Measurements from ENCODE around the gene PEX13.

PEX13 gene

GRCh38 chr2:61017556-61018317, at the start of gene PEX13, which contains the start of gene PUS10:
Gene PEX13 (plus strand): TSS chr2:61017720. CDS start chr2:61017760, 40 bp downstream.
Gene PUS10 (minus strand): TSS chr2:61018255. CDS start chr2:61011890, 6,365 bp downstream.
- no peak for DNase-seq (ENCODE audit: low read depth, low spot score)
- TF ChIP-seq CTCF (IDR thresholded peaks at IDR 0.05; ENCODE audit: low read depth, low read length) = no peak
- in situ Hi-C loops (cut with HindIII; ENCODE audit: low sequenced_read_pairs) = no loop called here
- peak within 1 kb of the TSS; percentile 92 for H3K4me3 ChIP-seq (ENCODE audit: low read depth, low read length)

- in situ Hi-C loops (cut with HindIII; ENCODE audit: low sequenced_read_pairs) = no loop called here
- H3K4me3 ChIP-seq (ENCODE audit: low read depth, low read length) = no peak overlapping the region
- DNase-seq (ENCODE audit: low read depth, low spot score) = no peak
- TF ChIP-seq CTCF (IDR thresholded peaks at IDR 0.05; ENCODE audit: low read depth, low read length) = no peak
Measured at GRCh38 chr2:60972889-60973656, 44.4 kb upstream of the PEX13 start.

GRCh38 chr2:60973705-60974104, 43.8 kb upstream of the PEX13 start:
- DNase-seq (ENCODE audit: low read depth, low spot score) = no peak
- TF ChIP-seq CTCF (IDR thresholded peaks at IDR 0.05; ENCODE audit: low read depth, low read length) = no peak
- in situ Hi-C loops (cut with HindIII; ENCODE audit: low sequenced_read_pairs) = no loop called here
- no peak overlapping the region for H3K4me3 ChIP-seq (ENCODE audit: low read depth, low read length)

GRCh38 chr2:60974652-60975051, 42.9 kb upstream of the PEX13 start:
- no peak for DNase-seq (ENCODE audit: low read depth, low spot score)
- in situ Hi-C loops (cut with HindIII; ENCODE audit: low sequenced_read_pairs) = no loop called here
- no peak for TF ChIP-seq CTCF (IDR thresholded peaks at IDR 0.05; ENCODE audit: low read depth, low read length)

GRCh38 chr2:60976256-60976850, 41.2 kb upstream of the PEX13 start:
- no peak for TF ChIP-seq CTCF (IDR thresholded peaks at IDR 0.05; ENCODE audit: low read depth, low read length)
- H3K4me3 ChIP-seq (ENCODE audit: low read depth, low read length) = no peak overlapping the region
- in situ Hi-C loops (cut with HindIII; ENCODE audit: low sequenced_read_pairs) = no loop called here
- DNase-seq (ENCODE audit: low read depth, low spot score) = peak; percentile 1

More at GRCh38 chr2:60974652-60975051, 42.9 kb upstream of the PEX13 start:
- H3K4me3 ChIP-seq (ENCODE audit: low read depth, low read length) = no peak overlapping the region

- TF ChIP-seq CTCF (IDR thresholded peaks at IDR 0.05; ENCODE audit: low read depth, low read length) = no peak
- in situ Hi-C loops (cut with HindIII; ENCODE audit: low sequenced_read_pairs) = no loop called here
- no peak overlapping the region for H3K4me3 ChIP-seq (ENCODE audit: low read depth, low read length)
- DNase-seq (ENCODE audit: low read depth, low spot score) = no peak
Measured at GRCh38 chr2:60976875-60977561, 40.5 kb upstream of the PEX13 start.

Measured in astrocyte of the spinal cord (primary cell).